Measurements from ENCODE around the gene GBP5. TPM values are rescaled to one million over a fixed set of nuclear protein-coding genes. Genes with fewer than 3 reads are reported as not detected.

Gene GBP5
- polyA plus RNA-seq, 1 of the 3 experiments (the other 2 are of a cell fraction) = 0.08 TPM

DNA sequence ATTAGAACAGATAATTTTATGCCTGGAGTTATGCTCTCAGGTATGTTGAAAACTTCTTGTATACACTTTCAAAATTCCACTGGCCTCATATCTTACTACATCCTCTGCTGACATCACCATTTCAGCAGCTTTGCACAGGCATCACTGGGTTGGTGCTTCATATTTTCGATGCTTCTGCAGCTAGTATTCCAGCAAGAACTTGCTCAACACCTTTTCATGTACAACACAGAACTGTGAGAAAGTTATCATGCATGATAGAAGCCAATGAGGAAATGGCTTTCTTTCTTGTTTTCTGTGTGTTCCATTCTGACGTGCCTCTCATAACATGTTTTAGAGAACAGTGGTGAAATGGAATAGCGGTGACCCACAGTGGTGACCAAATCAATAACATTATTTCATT is 5.1 kb upstream of the GBP5 start:
- no peak for DNase-seq
- no peaks in the 10 kb centered on the region for H3F3A ChIP-seq (replicated peaks; ENCODE audit: insufficient read depth)
- no peak overlapping the region for H3K4me3 ChIP-seq (ENCODE audit: low read depth in 2 of 2, low read length in 1 of 2)
- no peak overlapping the region for H3K27ac ChIP-seq (ENCODE audit: low read depth in 2 of 2, low read length in 1 of 2)
- POLR2A ChIA-PET = no interaction called here
- no peaks in the 10 kb centered on the region for H3K36me3 ChIP-seq (replicated peaks in 1 of 2; ENCODE audit: control insufficient read depth in 1 of 2, insufficient read depth in 2 of 2, low read length in 1 of 2)
- H3K9me3 ChIP-seq = no peaks in the 10 kb centered on the region
- H2AFZ ChIP-seq (ENCODE audit: low read depth) = no peak overlapping the region
- TF ChIP-seq EZH2phosphoT487 (IDR thresholded peaks at IDR 0.05; ENCODE audit: borderline replicate concordance, low read depth) (no peak), YY1 (IDR thresholded peaks at IDR 0.05; ENCODE audit: low read depth) (no peak), RFX5 (IDR thresholded peaks at IDR 0.05; ENCODE audit: low read length) (no peak), SIN3A (IDR thresholded peaks at IDR 0.05; ENCODE audit: borderline replicate concordance, low read depth, low read length) (no peak), SMC3 (IDR thresholded peaks at IDR 0.05; ENCODE audit: low read depth, low read length) (no peak), GABPA (IDR thresholded peaks at IDR 0.05; ENCODE audit: low read depth) (no peak), JUND (IDR thresholded peaks at IDR 0.05) (no peak), FOSL2 (IDR thresholded peaks at IDR 0.05; ENCODE audit: borderline replicate concordance, low read depth) (no peak), RCOR1 (IDR thresholded peaks at IDR 0.05; ENCODE audit: low read length) (no peak), EP300 (IDR thresholded peaks at IDR 0.05; ENCODE audit: borderline replicate concordance in 1 of 2, low read depth in 1 of 2, low read length in 1 of 2) (no peak), NRF1 (IDR thresholded peaks at IDR 0.05; ENCODE audit: low read depth, low read length) (no peak), ELF1 (IDR thresholded peaks at IDR 0.05) (no peak), MEF2A (IDR thresholded peaks at IDR 0.05; ENCODE audit: borderline replicate concordance, low read depth) (no peak), MXI1 (IDR thresholded peaks at IDR 0.05; ENCODE audit: low read depth, low read length) (no peak)
- TF ChIP-seq, protein P1, sequence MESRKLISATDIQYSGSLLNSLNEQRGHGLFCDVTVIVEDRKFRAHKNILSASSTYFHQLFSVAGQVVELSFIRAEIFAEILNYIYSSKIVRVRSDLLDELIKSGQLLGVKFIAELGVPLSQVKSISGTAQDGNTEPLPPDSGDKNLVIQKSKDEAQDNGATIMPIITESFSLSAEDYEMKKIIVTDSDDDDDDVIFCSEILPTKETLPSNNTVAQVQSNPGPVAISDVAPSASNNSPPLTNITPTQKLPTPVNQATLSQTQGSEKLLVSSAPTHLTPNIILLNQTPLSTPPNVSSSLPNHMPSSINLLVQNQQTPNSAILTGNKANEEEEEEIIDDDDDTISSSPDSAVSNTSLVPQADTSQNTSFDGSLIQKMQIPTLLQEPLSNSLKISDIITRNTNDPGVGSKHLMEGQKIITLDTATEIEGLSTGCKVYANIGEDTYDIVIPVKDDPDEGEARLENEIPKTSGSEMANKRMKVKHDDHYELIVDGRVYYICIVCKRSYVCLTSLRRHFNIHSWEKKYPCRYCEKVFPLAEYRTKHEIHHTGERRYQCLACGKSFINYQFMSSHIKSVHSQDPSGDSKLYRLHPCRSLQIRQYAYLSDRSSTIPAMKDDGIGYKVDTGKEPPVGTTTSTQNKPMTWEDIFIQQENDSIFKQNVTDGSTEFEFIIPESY (IDR thresholded peaks at IDR 0.05; ENCODE audit: borderline replicate concordance, low read depth) = no peak
- TF ChIP-seq, protein P2, sequence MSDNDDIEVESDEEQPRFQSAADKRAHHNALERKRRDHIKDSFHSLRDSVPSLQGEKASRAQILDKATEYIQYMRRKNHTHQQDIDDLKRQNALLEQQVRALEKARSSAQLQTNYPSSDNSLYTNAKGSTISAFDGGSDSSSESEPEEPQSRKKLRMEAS (IDR thresholded peaks at IDR 0.05; ENCODE audit: low read depth) = no peak
- TF ChIP-seq, protein P3, sequence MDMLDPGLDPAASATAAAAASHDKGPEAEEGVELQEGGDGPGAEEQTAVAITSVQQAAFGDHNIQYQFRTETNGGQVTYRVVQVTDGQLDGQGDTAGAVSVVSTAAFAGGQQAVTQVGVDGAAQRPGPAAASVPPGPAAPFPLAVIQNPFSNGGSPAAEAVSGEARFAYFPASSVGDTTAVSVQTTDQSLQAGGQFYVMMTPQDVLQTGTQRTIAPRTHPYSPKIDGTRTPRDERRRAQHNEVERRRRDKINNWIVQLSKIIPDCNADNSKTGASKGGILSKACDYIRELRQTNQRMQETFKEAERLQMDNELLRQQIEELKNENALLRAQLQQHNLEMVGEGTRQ (IDR thresholded peaks at IDR 0.05; ENCODE audit: borderline replicate concordance, low read depth, low read length) = no peak
- TF ChIP-seq, protein P4, sequence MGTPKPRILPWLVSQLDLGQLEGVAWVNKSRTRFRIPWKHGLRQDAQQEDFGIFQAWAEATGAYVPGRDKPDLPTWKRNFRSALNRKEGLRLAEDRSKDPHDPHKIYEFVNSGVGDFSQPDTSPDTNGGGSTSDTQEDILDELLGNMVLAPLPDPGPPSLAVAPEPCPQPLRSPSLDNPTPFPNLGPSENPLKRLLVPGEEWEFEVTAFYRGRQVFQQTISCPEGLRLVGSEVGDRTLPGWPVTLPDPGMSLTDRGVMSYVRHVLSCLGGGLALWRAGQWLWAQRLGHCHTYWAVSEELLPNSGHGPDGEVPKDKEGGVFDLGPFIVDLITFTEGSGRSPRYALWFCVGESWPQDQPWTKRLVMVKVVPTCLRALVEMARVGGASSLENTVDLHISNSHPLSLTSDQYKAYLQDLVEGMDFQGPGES (IDR thresholded peaks at IDR 0.05; ENCODE audit: low read depth, low read length) = no peak
- TF ChIP-seq, protein P5, sequence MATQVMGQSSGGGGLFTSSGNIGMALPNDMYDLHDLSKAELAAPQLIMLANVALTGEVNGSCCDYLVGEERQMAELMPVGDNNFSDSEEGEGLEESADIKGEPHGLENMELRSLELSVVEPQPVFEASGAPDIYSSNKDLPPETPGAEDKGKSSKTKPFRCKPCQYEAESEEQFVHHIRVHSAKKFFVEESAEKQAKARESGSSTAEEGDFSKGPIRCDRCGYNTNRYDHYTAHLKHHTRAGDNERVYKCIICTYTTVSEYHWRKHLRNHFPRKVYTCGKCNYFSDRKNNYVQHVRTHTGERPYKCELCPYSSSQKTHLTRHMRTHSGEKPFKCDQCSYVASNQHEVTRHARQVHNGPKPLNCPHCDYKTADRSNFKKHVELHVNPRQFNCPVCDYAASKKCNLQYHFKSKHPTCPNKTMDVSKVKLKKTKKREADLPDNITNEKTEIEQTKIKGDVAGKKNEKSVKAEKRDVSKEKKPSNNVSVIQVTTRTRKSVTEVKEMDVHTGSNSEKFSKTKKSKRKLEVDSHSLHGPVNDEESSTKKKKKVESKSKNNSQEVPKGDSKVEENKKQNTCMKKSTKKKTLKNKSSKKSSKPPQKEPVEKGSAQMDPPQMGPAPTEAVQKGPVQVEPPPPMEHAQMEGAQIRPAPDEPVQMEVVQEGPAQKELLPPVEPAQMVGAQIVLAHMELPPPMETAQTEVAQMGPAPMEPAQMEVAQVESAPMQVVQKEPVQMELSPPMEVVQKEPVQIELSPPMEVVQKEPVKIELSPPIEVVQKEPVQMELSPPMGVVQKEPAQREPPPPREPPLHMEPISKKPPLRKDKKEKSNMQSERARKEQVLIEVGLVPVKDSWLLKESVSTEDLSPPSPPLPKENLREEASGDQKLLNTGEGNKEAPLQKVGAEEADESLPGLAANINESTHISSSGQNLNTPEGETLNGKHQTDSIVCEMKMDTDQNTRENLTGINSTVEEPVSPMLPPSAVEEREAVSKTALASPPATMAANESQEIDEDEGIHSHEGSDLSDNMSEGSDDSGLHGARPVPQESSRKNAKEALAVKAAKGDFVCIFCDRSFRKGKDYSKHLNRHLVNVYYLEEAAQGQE (IDR thresholded peaks at IDR 0.05; ENCODE audit: low read depth, low read length) = no peak
- no peaks in the 10 kb centered on the region for H3K9me2 ChIP-seq
- H3K79me2 ChIP-seq (ENCODE audit: insufficient read depth) = no peaks in the 10 kb centered on the region
- H3K27me3 ChIP-seq (ENCODE audit: insufficient read depth) = no peaks in the 10 kb centered on the region
- peaks cover 0 to 7% of the 10 kb centered on the region in 2 experiments; a peak in 1 of 4 replicates for H3K4me1 ChIP-seq (ENCODE audit: control insufficient read depth in 1 of 2, insufficient read depth in 2 of 2, low read depth in 1 of 2, low read length in 1 of 2)
- no peak overlapping the region for H3K9ac ChIP-seq
- H3K4me2 ChIP-seq = no peak overlapping the region
- H4K20me1 ChIP-seq (ENCODE audit: insufficient read depth) = no peaks in the 10 kb centered on the region
- CTCF ChIA-PET = no interaction called here
- WGBS (ENCODE audit: low lambda C conversion rate) = 75% methylated on average over 3 of the region's 3 CpGs

Data from SK-N-SH (cell line).